ENCODE results near the gene MYOD1. TPM values are rescaled to one million over a fixed set of nuclear protein-coding genes. Genes with fewer than 3 reads are reported as not detected.

Gene MYOD1
- total RNA-seq, 1 experiment from 2014 or later: not detected

GRCh38 chr11:17724020-17724908 is 4.9 kb downstream of the MYOD1 start:
- no peaks in the 10 kb centered on the region for H3K4me1 Mint-ChIP-seq (ENCODE audit: insufficient read depth, unreplicated experiment)
- H3K27ac Mint-ChIP-seq (ENCODE audit: low read depth, unreplicated experiment): no peak overlapping the region
- intact Hi-C loops (cut with micrococcal nuclease): no loop called here
- DNase-seq (ENCODE audit: unreplicated experiment): no peak
- H3K36me3 Mint-ChIP-seq (ENCODE audit: insufficient read depth, unreplicated experiment): no peaks in the 10 kb centered on the region
- TF ChIP-seq CTCF (IDR thresholded peaks at IDR 0.05; ENCODE audit: unreplicated experiment): no peak
- no TSS peak for BruUV-seq (replicated peaks)
- CTCF ChIA-PET: interaction anchor here (1.1 to 1.9 kb wide), 2 partner anchors 126 to 141 kb away, joined by 4 to 5 read pairs; no protein-coding TSS in a partner anchor
- H3K9me3 Mint-ChIP-seq (ENCODE audit: unreplicated experiment): no peaks in the 10 kb centered on the region
- H3K4me3 Mint-ChIP-seq (ENCODE audit: unreplicated experiment): no peak overlapping the region
- H3K27me3 Mint-ChIP-seq (ENCODE audit: insufficient read depth, unreplicated experiment): peaks cover 52% of the 10 kb centered on the region
- POLR2A ChIA-PET: no interaction called here

- H3K4me1 Mint-ChIP-seq (ENCODE audit: insufficient read depth, unreplicated experiment): no peaks in the 10 kb centered on the region
- no peak overlapping the region for H3K27ac Mint-ChIP-seq (ENCODE audit: low read depth, unreplicated experiment)
- ChIA-PET CTCF (interaction anchor here (1.1 to 1.9 kb wide), 2 partner anchors 127 to 140 kb away, joined by 4 to 5 read pairs; no protein-coding TSS in a partner anchor), POLR2A (no interaction called here)
- H3K36me3 Mint-ChIP-seq (ENCODE audit: insufficient read depth, unreplicated experiment): no peaks in the 10 kb centered on the region
- no peak for TF ChIP-seq CTCF (IDR thresholded peaks at IDR 0.05; ENCODE audit: unreplicated experiment)
- intact Hi-C loops (cut with micrococcal nuclease): no loop called here
- H3K4me3 Mint-ChIP-seq (ENCODE audit: unreplicated experiment): no peak overlapping the region
- BruUV-seq (replicated peaks): no TSS peak
- DNase-seq (ENCODE audit: unreplicated experiment): no peak
- peaks cover 58% of the 10 kb centered on the region for H3K27me3 Mint-ChIP-seq (ENCODE audit: insufficient read depth, unreplicated experiment)
- H3K9me3 Mint-ChIP-seq (ENCODE audit: unreplicated experiment): no peaks in the 10 kb centered on the region
These were observed 5.8 kb downstream of the MYOD1 start for GRCh38 chr11:17725174-17725573.

- intact Hi-C loops (cut with micrococcal nuclease): loop anchor here (1.0 to 2.0 kb wide), 2 partner anchors 117 to 131 kb away; no protein-coding TSS in a partner anchor
- no peak overlapping the region for H3K27ac Mint-ChIP-seq (ENCODE audit: low read depth, unreplicated experiment)
- POLR2A ChIA-PET: interaction anchor here (1.2 to 2.2 kb wide), 5 partner anchors 131 to 258 kb away, joined by 3 to 16 read pairs (median 5); no protein-coding TSS in a partner anchor
These were observed 10.8 kb downstream of the MYOD1 start for GRCh38 chr11:17730137-17730536.

More at GRCh38 chr11:17730137-17730536, 10.8 kb downstream of the MYOD1 start:
- Mint-ChIP-seq H3K4me3 (ENCODE audit: unreplicated experiment) (no peak overlapping the region), H3K36me3 (ENCODE audit: insufficient read depth, unreplicated experiment) (no peaks in the 10 kb centered on the region), H3K9me3 (ENCODE audit: unreplicated experiment) (no peaks in the 10 kb centered on the region), H3K27me3 (ENCODE audit: insufficient read depth, unreplicated experiment) (peaks cover 44% of the 10 kb centered on the region), H3K4me1 (ENCODE audit: insufficient read depth, unreplicated experiment) (no peaks in the 10 kb centered on the region)
- BruUV-seq (replicated peaks): no TSS peak
- DNase-seq (ENCODE audit: unreplicated experiment): no peak
- CTCF ChIA-PET: interaction anchor here (0.5 to 10.6 kb wide), 57 partner anchors 8 to 509 kb away, joined by 3 to 507 read pairs (median 7); partner anchors contain the start of gene SAAL1
- TF ChIP-seq CTCF (IDR thresholded peaks at IDR 0.05; ENCODE audit: unreplicated experiment): no peak
